IMR-90 (cell line): ENCODE results near the gene ENPP3. TPM values are rescaled to one million over a fixed set of nuclear protein-coding genes. Genes with fewer than 3 reads are reported as not detected.

Experiments used
- ATAC-seq: fragments of 200-7000 bp; cut with Tn5 transposase; 2 replicates; pipeline ENCODE4 v1.9.1; 2020; ENCODE audit warnings: low read depth, mild to moderate bottlenecking, moderate library complexity
- BruUV-seq: library from RNA; stranded (reverse); fragments of 400-500 nt; replicated peaks from 2 replicates; lab custom pipeline; 2021; lab: Mats Ljungman, UMichigan
- CTCF ChIA-PET: fragments of 300-600 bp; formaldehyde crosslinking; extraction: SDS; loops from one replicate; lab custom pipeline; 2021; ENCODE audit warnings: antibody characterized with exemption; lab: Yijun Ruan, JAX
- POLR2A ChIA-PET: fragments of 300-600 bp; sonication (Branson Sonifier 250); formaldehyde crosslinking; loops from one replicate; lab custom pipeline; 2022; ENCODE audit warnings: antibody characterized with exemption; ENCODE audit not compliant: unreplicated experiment; lab: Charles Lee
- DNase-seq: peaks from one replicate; pipeline ENCODE4 v3.0.0; 2013
- H2AFZ ChIP-seq: replicated peaks from 2 replicates; pipeline ENCODE3; 2013; ENCODE audit warnings: low read length, mild to moderate bottlenecking; ENCODE audit not compliant: poor library complexity
- H2AK5ac ChIP-seq: 2 replicates; pipeline ENCODE4 v1.6.1; 2013; ENCODE audit warnings: low read depth, low read length, inconsistent platforms
- H2AK9ac ChIP-seq: replicated peaks from 2 replicates; pipeline ENCODE3; 2013; ENCODE audit warnings: mild to moderate bottlenecking, low read depth, low read length, moderate library complexity; ENCODE audit not compliant: poor library complexity
- H2BK120ac ChIP-seq: 2 replicates; pipeline ENCODE4 v1.6.1; 2013; ENCODE audit warnings: low read depth, low read length, inconsistent platforms
- H2BK15ac ChIP-seq: 3 replicates; pipeline ENCODE4 v1.6.1; 2013; ENCODE audit warnings: low read depth, low read length, inconsistent platforms
- H2BK20ac ChIP-seq: 2 replicates; pipeline ENCODE4 v1.6.1; 2013; ENCODE audit warnings: low read depth, mild to moderate bottlenecking, inconsistent platforms, low read length, moderate library complexity
- H2BK5ac ChIP-seq: 2 replicates; pipeline ENCODE4 v1.6.1; 2013; ENCODE audit warnings: mild to moderate bottlenecking, low read depth, low read length, inconsistent platforms; ENCODE audit not compliant: poor library complexity, severe bottlenecking
- H3K14ac ChIP-seq: replicated peaks from 2 replicates; pipeline ENCODE4 v1.6.1; 2013; ENCODE audit warnings: low read depth, low read length, inconsistent platforms
- H3K18ac ChIP-seq: 2 replicates; pipeline ENCODE4 v1.6.1; 2013; ENCODE audit warnings: low read depth, low read length, control low read depth
- H3K23ac ChIP-seq: 2 replicates; pipeline ENCODE4 v1.6.1; 2013; ENCODE audit warnings: low read depth, low read length, inconsistent platforms
- H3K27ac ChIP-seq: 2 replicates; pipeline ENCODE4 v1.5.1; 2013; ENCODE audit warnings: mild to moderate bottlenecking, control low read depth, low read length; ENCODE audit not compliant: insufficient read depth
- H3K27me3 ChIP-seq: 2 replicates; pipeline ENCODE4 v1.6.1; 2013; ENCODE audit warnings: low read length; ENCODE audit not compliant: control insufficient read depth, insufficient read depth
- H3K36me3 ChIP-seq: 2 replicates; pipeline ENCODE4 v1.6.1; 2013; ENCODE audit warnings: low read length, mixed read lengths; ENCODE audit not compliant: control insufficient read depth, insufficient read depth
- H3K4ac ChIP-seq: 2 replicates; pipeline ENCODE4 v1.6.1; 2013; ENCODE audit warnings: low read depth, low read length, inconsistent platforms
- H3K4me1 ChIP-seq: 2 replicates; pipeline ENCODE4 v1.6.1; 2013; ENCODE audit warnings: low read length, mixed read lengths; ENCODE audit not compliant: control insufficient read depth, insufficient read depth
- H3K4me2 ChIP-seq: 2 replicates; pipeline ENCODE4 v1.6.1; 2013; ENCODE audit warnings: low read depth, mild to moderate bottlenecking, control low read depth, low read length, moderate library complexity
- H3K4me3 ChIP-seq: 2 replicates; pipeline ENCODE4 v1.5.1; 2013; ENCODE audit warnings: low read depth, mild to moderate bottlenecking, control low read depth, low read length, moderate library complexity; ENCODE audit not compliant: insufficient read depth
- H3K56ac ChIP-seq: 2 replicates; pipeline ENCODE4 v1.6.1; 2013; ENCODE audit warnings: low read length, inconsistent platforms; ENCODE audit not compliant: insufficient read depth; ENCODE audit errors: extremely low read depth
- H3K79me1 ChIP-seq, 2 experiments: 2 replicates each; pipeline ENCODE4 v1.6.1; 2013; ENCODE audit warnings: low read length in 2 of 2, inconsistent platforms in 1 of 2, low read depth in 1 of 2
- H3K9ac ChIP-seq: 2 replicates; pipeline ENCODE4 v1.6.1; 2013; ENCODE audit warnings: low read depth, low read length, control low read depth
- H3K9me1 ChIP-seq: 2 replicates; pipeline ENCODE4 v1.6.1; 2013; ENCODE audit warnings: low read length, inconsistent platforms; ENCODE audit not compliant: insufficient read depth
- H3K9me3 ChIP-seq: 2 replicates; pipeline ENCODE4 v1.6.1; 2013; ENCODE audit warnings: low read length; ENCODE audit not compliant: control insufficient read depth, insufficient read depth
- H4K20me1 ChIP-seq: 2 replicates; pipeline ENCODE4 v1.6.1; 2013; ENCODE audit warnings: low read length, inconsistent platforms; ENCODE audit not compliant: insufficient read depth
- H4K5ac ChIP-seq: 2 replicates; pipeline ENCODE4 v1.6.1; 2013; ENCODE audit warnings: mild to moderate bottlenecking, low read depth, low read length, control low read depth
- H4K8ac ChIP-seq, 2 experiments: 2 replicates each; pipeline ENCODE4 v1.6.1; 2013; ENCODE audit warnings: low read depth in 2 of 2, low read length in 2 of 2, control low read depth in 1 of 2, inconsistent platforms in 1 of 2
- H4K91ac ChIP-seq: 2 replicates; pipeline ENCODE4 v1.6.1; 2013; ENCODE audit warnings: low read depth, low read length, inconsistent platforms; ENCODE audit not compliant: insufficient read depth
- BHLHE40 ChIP-seq: fragments of 150-350 bp; IDR thresholded peaks from 2 replicates; pipeline ENCODE4 v1.6.1; 2016; ENCODE audit warnings: mild to moderate bottlenecking, low read depth, low read length
- CEBPB ChIP-seq: IDR thresholded peaks from 2 replicates; pipeline ENCODE4 v1.6.1; 2012; ENCODE audit warnings: low read depth, low read length, improper control_type of control experiment
- CHD1 ChIP-seq: IDR thresholded peaks from 2 replicates; pipeline ENCODE4 v1.6.1; 2012; ENCODE audit warnings: low read depth, low read length, improper control_type of control experiment
- FOS ChIP-seq: fragments of 150-350 bp; IDR thresholded peaks from 2 replicates; pipeline ENCODE4 v1.6.1; 2016; ENCODE audit warnings: low read depth, low read length
- MAFK ChIP-seq: IDR thresholded peaks from 2 replicates; pipeline ENCODE4 v1.6.1; 2012; ENCODE audit warnings: low read depth, low read length, improper control_type of control experiment
- MAZ ChIP-seq: IDR thresholded peaks from 2 replicates; pipeline ENCODE4 v1.6.1; 2012; ENCODE audit warnings: low read depth, mild to moderate bottlenecking, low read length, improper control_type of control experiment, moderate library complexity, borderline replicate concordance
- MXI1 ChIP-seq: IDR thresholded peaks from 2 replicates; pipeline ENCODE4 v1.6.1; 2012; ENCODE audit warnings: low read depth, mild to moderate bottlenecking, low read length, moderate library complexity, borderline replicate concordance
- NFE2L2 ChIP-seq: fragments of 150-350 bp; IDR thresholded peaks from 2 replicates; pipeline ENCODE4 v1.6.1; 2016; ENCODE audit warnings: low read depth, mild to moderate bottlenecking, low read length
- POLR2A ChIP-seq: IDR thresholded peaks from 2 replicates; pipeline ENCODE4 v1.6.1; 2012; ENCODE audit warnings: mild to moderate bottlenecking, low read depth, low read length
- RAD21 ChIP-seq: IDR thresholded peaks from 2 replicates; pipeline ENCODE4 v1.6.1; 2012; ENCODE audit warnings: low read length, improper control_type of control experiment
- RCOR1 ChIP-seq: IDR thresholded peaks from 2 replicates; pipeline ENCODE4 v1.6.1; 2012; ENCODE audit warnings: mild to moderate bottlenecking, low read length, improper control_type of control experiment; ENCODE audit not compliant: insufficient replicate concordance
- RFX5 ChIP-seq: IDR thresholded peaks from 2 replicates; pipeline ENCODE4 v1.8.0; 2012; ENCODE audit warnings: low read depth, mild to moderate bottlenecking, low read length, moderate library complexity
- SMC3 ChIP-seq: fragments of 150-350 bp; IDR thresholded peaks from 2 replicates; pipeline ENCODE4 v1.6.1; 2016; ENCODE audit warnings: low read depth, mild to moderate bottlenecking, antibody characterized with exemption, low read length, moderate library complexity
- WGBS, 2 experiments: methylation state at CpG; one replicate each; pipeline versions ENCODE4 v1.1.5 to v1.1.7; 2013; ENCODE audit warnings: missing lambda C conversion rate in 2 of 2; ENCODE audit not compliant: insufficient read length in 1 of 2; ENCODE audit errors: extremely low coverage in 2 of 2; 5-methylcytosine and 5-hydroxymethylcytosine counted together
- dilution Hi-C: fragments of 300-500 bp; cut with HindIII; formaldehyde crosslinking; loops from one replicate; pipeline ENCODE4 v1.14.3; 2018; ENCODE audit warnings: low sequenced_read_pairs; ENCODE audit not compliant: unreplicated experiment
- in situ Hi-C: fragments of 300-500 bp; cut with MboI; formaldehyde crosslinking; loops from 3 replicates; pipeline ENCODE4 v1.14.3; 2019; ENCODE audit warnings: low sequenced_read_pairs, inconsistent platforms, mixed read lengths
- intact Hi-C: fragments of 100-400 bp; cut with micrococcal nuclease; formaldehyde crosslinking; loops from 2 replicates; pipeline ENCODE4 v1.10.0; 2022
- polyA plus RNA-seq, 3 experiments: library from polyadenylated mRNA; depleted of rRNA; stranded (reverse); fragments of >200 nt; gene quantifications; 2 replicates each; pipeline ENCODE4 v1.2.3, GENCODE V29; 2012; ENCODE audit warnings: low replicate concordance in 1 of 3
- total RNA-seq: library from RNA; depleted of rRNA; stranded (reverse); fragments of >200 nt; gene quantifications from 2 replicates; pipeline ENCODE4 v1.2.3, GENCODE V29; 2012
- TF ChIP-seq, protein P1 (sequence below): fragments of 150-350 bp; IDR thresholded peaks from 2 replicates; pipeline ENCODE4 v1.6.1; 2017; ENCODE audit warnings: mild to moderate bottlenecking, antibody characterized with exemption, low read length, low read depth
- TF ChIP-seq, protein P2 (sequence below): fragments of 150-350 bp; IDR thresholded peaks from 2 replicates; pipeline ENCODE4 v1.6.1; 2016; ENCODE audit warnings: low read depth, mild to moderate bottlenecking, low read length, moderate library complexity, borderline replicate concordance
- TF ChIP-seq, protein P3 (sequence below): conservative IDR thresholded peaks from 2 replicates; pipeline ENCODE4 v1.5.1; 2012; ENCODE audit warnings: mild to moderate bottlenecking, low read depth, low read length, improper control_type of control experiment

ENPP3 gene
- total and polyA plus RNA-seq, 2 of the 4 experiments (the other 2 are of a cell fraction), result under 0.01 to 0.05 TPM

DNA sequence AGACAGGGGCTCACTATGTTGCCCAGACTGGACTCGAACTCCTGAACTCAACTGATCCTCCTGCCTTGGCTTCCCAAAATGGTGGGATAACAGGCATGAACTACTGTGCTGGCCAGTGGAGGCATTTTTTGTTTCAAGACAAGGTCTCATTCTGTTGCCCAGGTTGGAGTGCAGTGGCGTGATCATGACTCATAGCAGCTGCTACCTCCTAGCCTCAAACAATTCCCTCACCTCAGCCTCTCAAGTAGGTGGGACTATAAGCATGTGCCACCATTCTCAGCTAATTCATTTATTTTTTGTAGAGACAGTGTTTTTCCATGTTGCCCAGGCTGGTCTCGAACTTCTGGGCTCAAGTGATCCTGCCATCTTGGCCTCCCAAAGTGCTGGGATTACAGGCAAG is 17.2 kb downstream of the ENPP3 start:
- Histone ChIP-seq H3K4me1 (peaks cover 3% of the 10 kb centered on the region), H3K23ac (no peak overlapping the region), H4K8ac (no peak overlapping the region), H3K27ac (no peak overlapping the region), H2BK20ac (no peak overlapping the region), H3K4me3 (no peak overlapping the region), H2AK5ac (no peak overlapping the region), H2AK9ac (no peak overlapping the region), H2AFZ (no peak overlapping the region), H3K56ac (no peak overlapping the region), H3K14ac (no peak overlapping the region), H2BK5ac (no peak overlapping the region), H4K5ac (no peak overlapping the region), H3K27me3 (peaks cover 7% of the 10 kb centered on the region), H3K79me1 (no peaks in the 10 kb centered on the region), H3K4ac (no peak overlapping the region), H3K9me3 (no peaks in the 10 kb centered on the region), H3K9ac (no peak overlapping the region), H3K9me1 (no peaks in the 10 kb centered on the region), H2BK15ac (no peak overlapping the region), H3K4me2 (no peak overlapping the region), H3K18ac (no peak overlapping the region), H2BK120ac (no peak overlapping the region), H3K36me3 (no peaks in the 10 kb centered on the region), H4K91ac (no peak overlapping the region), H4K20me1 (no peaks in the 10 kb centered on the region)
- POLR2A ChIA-PET, result no interaction called here
- intact Hi-C loops, result no loop called here
- CTCF ChIA-PET, result no interaction called here
- no peak for TF ChIP-seq MAZ
- TF ChIP-seq, protein P1, sequence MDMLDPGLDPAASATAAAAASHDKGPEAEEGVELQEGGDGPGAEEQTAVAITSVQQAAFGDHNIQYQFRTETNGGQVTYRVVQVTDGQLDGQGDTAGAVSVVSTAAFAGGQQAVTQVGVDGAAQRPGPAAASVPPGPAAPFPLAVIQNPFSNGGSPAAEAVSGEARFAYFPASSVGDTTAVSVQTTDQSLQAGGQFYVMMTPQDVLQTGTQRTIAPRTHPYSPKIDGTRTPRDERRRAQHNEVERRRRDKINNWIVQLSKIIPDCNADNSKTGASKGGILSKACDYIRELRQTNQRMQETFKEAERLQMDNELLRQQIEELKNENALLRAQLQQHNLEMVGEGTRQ, result no peak
- TF ChIP-seq NFE2L2, result no peak
- TF ChIP-seq CHD1, result no peak
- no peak for TF ChIP-seq RCOR1
- no peak for TF ChIP-seq RAD21
- TF ChIP-seq SMC3, result no peak
- no peak for TF ChIP-seq RFX5
- TF ChIP-seq BHLHE40, result no peak
- TF ChIP-seq, protein P2, sequence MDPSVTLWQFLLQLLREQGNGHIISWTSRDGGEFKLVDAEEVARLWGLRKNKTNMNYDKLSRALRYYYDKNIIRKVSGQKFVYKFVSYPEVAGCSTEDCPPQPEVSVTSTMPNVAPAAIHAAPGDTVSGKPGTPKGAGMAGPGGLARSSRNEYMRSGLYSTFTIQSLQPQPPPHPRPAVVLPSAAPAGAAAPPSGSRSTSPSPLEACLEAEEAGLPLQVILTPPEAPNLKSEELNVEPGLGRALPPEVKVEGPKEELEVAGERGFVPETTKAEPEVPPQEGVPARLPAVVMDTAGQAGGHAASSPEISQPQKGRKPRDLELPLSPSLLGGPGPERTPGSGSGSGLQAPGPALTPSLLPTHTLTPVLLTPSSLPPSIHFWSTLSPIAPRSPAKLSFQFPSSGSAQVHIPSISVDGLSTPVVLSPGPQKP, result no peak
- no peak for TF ChIP-seq FOS
- no peak for TF ChIP-seq CEBPB
- TF ChIP-seq, protein P3, sequence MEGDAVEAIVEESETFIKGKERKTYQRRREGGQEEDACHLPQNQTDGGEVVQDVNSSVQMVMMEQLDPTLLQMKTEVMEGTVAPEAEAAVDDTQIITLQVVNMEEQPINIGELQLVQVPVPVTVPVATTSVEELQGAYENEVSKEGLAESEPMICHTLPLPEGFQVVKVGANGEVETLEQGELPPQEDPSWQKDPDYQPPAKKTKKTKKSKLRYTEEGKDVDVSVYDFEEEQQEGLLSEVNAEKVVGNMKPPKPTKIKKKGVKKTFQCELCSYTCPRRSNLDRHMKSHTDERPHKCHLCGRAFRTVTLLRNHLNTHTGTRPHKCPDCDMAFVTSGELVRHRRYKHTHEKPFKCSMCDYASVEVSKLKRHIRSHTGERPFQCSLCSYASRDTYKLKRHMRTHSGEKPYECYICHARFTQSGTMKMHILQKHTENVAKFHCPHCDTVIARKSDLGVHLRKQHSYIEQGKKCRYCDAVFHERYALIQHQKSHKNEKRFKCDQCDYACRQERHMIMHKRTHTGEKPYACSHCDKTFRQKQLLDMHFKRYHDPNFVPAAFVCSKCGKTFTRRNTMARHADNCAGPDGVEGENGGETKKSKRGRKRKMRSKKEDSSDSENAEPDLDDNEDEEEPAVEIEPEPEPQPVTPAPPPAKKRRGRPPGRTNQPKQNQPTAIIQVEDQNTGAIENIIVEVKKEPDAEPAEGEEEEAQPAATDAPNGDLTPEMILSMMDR, result no peak
- no peak for TF ChIP-seq MXI1
- no peak for TF ChIP-seq MAFK
- no peak for TF ChIP-seq POLR2A
- WGBS, 2 experiments, result 83% methylated on average over 1 of the region's 3 CpGs; no CpG with 5 or more reads in 1 of the 2 experiments
- ATAC-seq (no peak), DNase-seq (no peak)
- in situ Hi-C loops, result no loop called here
- no TSS peak for BruUV-seq
- dilution Hi-C loops, result no loop called here
